ENCODE results near the gene NCBP2.

GRCh38 chr3:196894557-196895295, 47.6 kb downstream of the NCBP2 start:
- TF ChIP-seq EP300 (IDR thresholded peaks at IDR 0.05; ENCODE audit: borderline replicate concordance) (no peak), FOXM1 (IDR thresholded peaks at IDR 0.05; ENCODE audit: borderline replicate concordance, low read depth) (no peak), TEAD4 (IDR thresholded peaks at IDR 0.05) (no peak), TAF1 (IDR thresholded peaks at IDR 0.05; ENCODE audit: low read depth) (no peak), RAD21 (IDR thresholded peaks at IDR 0.05; ENCODE audit: low read depth) (no peak), USF1 (IDR thresholded peaks at IDR 0.05) (no peak), REST (IDR thresholded peaks at IDR 0.05; ENCODE audit: low read depth) (no peak), EGR1 (IDR thresholded peaks at IDR 0.05) (no peak)
